HCT116 (cell line): ENCODE results near the gene TENM4. TPM values are rescaled to one million over a fixed set of nuclear protein-coding genes. Genes with fewer than 3 reads are reported as not detected.

Experiments used
- ATAC-seq: fragments of 200-7000 bp; cut with Tn5 transposase; 2 replicates; pipeline ENCODE4 v1.9.1; 2020; ENCODE audit warnings: mild to moderate bottlenecking, moderate library complexity
- BruUV-seq: library from RNA; stranded (reverse); fragments of 400-500 nt; replicated peaks from 2 replicates; lab custom pipeline; 2021; lab: Mats Ljungman, UMichigan
- CTCF ChIA-PET: fragments of 300-600 bp; sonication (Branson Sonifier 250); formaldehyde crosslinking; loops from one replicate; lab custom pipeline; 2021; ENCODE audit warnings: antibody characterized with exemption; lab: Charles Lee
- POLR2A ChIA-PET: fragments of 300-600, 350-600 bp; sonication (Branson Sonifier 250); formaldehyde crosslinking; loops from one replicate; lab custom pipeline; 2021; ENCODE audit warnings: antibody characterized with exemption; lab: Charles Lee
- RAD21 ChIA-PET, 2 experiments: fragments of 300-600 bp; sonication (Branson Sonifier 250); formaldehyde crosslinking; loops; one replicate each; lab custom pipeline; 2023; ENCODE audit warnings: low total read pairs in 2 of 2; ENCODE audit not compliant: uncharacterized antibody in 2 of 2, unreplicated experiment in 2 of 2, low non-redundant PET in 1 of 2; lab: Charles Lee
- DNase-seq: peaks from one replicate; pipeline ENCODE4 v3.0.0-alpha.2; 2010; ENCODE audit warnings: low read depth, low spot score
- H2AFZ ChIP-seq: fragments of 200-600 bp; shearing (Covaris generic), sonication (generic); 2 replicates; pipeline ENCODE4 v1.6.1; 2017; ENCODE audit warnings: low read depth, mixed run types, mixed read lengths, antibody characterized with exemption, low read length; ENCODE audit not compliant: poor library complexity, severe bottlenecking
- H3K27ac ChIP-seq: 2 replicates; pipeline ENCODE4 v1.5.1; 2012; ENCODE audit warnings: low read depth, low read length
- H3K27me3 ChIP-seq: fragments of 200-600 bp; sonication (generic); 2 replicates; pipeline ENCODE4 v1.6.1; 2016; ENCODE audit warnings: mixed run types, low read length, mixed read lengths; ENCODE audit not compliant: insufficient read depth
- H3K36me3 ChIP-seq, 2 experiments: fragments of 200-500 bp in 1 of 2; fragments of 200-600 bp in 1 of 2; sonication (Bioruptor generic) in 1 of 2; sonication (generic) in 1 of 2; 2 replicates each; pipeline versions ENCODE4 v1.5.1 to v1.6.1; 2014 to 2016; ENCODE audit warnings: low read length in 2 of 2, inconsistent platforms in 1 of 2, mixed read lengths in 1 of 2, mixed run types in 1 of 2; ENCODE audit not compliant: insufficient read depth in 2 of 2, control insufficient read depth in 1 of 2
- H3K4me1 ChIP-seq, 2 experiments: fragments of 200-600 bp in 1 of 2; sonication (generic) in 1 of 2; 2 replicates each; pipeline versions ENCODE4 v1.5.1 to v1.6.1; 2012 to 2017; ENCODE audit warnings: low read length in 2 of 2, inconsistent platforms in 1 of 2, mild to moderate bottlenecking in 1 of 2, mixed read lengths in 1 of 2, mixed run types in 1 of 2, moderate library complexity in 1 of 2; ENCODE audit not compliant: insufficient read depth in 2 of 2, control insufficient read depth in 1 of 2
- H3K4me2 ChIP-seq: fragments of 200-600 bp; sonication (generic); 2 replicates; pipeline ENCODE4 v1.6.1; 2017; ENCODE audit warnings: mixed run types, low read length, mixed read lengths
- H3K4me3 ChIP-seq, 2 experiments: fragments of 200-600 bp in 1 of 2; sonication (generic) in 1 of 2; replicated peaks in 1 of 2; 2 replicates each; pipeline ENCODE4 v1.5.1; 2011 to 2016; ENCODE audit warnings: low read length in 2 of 2, control low read depth in 1 of 2, low read depth in 1 of 2, mild to moderate bottlenecking in 1 of 2, mixed read lengths in 1 of 2, mixed run types in 1 of 2
- H3K79me2 ChIP-seq: fragments of 200-600 bp; sonication (generic); 2 replicates; pipeline ENCODE4 v1.6.1; 2017; ENCODE audit warnings: mild to moderate bottlenecking, mixed run types, low read length, moderate library complexity, mixed read lengths; ENCODE audit not compliant: insufficient read depth
- H3K9ac ChIP-seq: fragments of 200-600 bp; sonication (generic); 2 replicates; pipeline ENCODE4 v1.6.1; 2016; ENCODE audit warnings: low read length, mixed read lengths
- H3K9me2 ChIP-seq: fragments of 200-600 bp; sonication (generic), shearing (Covaris generic); 2 replicates; pipeline ENCODE4 v1.6.1; 2017; ENCODE audit warnings: mixed run types, mild to moderate bottlenecking, moderate library complexity; ENCODE audit not compliant: insufficient read depth
- H3K9me3 ChIP-seq, 2 experiments: fragments of 200-500 bp in 1 of 2; fragments of 200-600 bp in 1 of 2; sonication (Bioruptor generic) in 1 of 2; sonication (generic) in 1 of 2; 2 replicates each; pipeline ENCODE4 v1.6.1; 2014 to 2017; ENCODE audit warnings: low read length in 2 of 2, mixed read lengths in 2 of 2, inconsistent platforms in 1 of 2, low read depth in 1 of 2, mild to moderate bottlenecking in 1 of 2, mixed run types in 1 of 2, moderate library complexity in 1 of 2; ENCODE audit not compliant: control insufficient read depth in 1 of 2, insufficient read depth in 1 of 2
- H4K20me1 ChIP-seq: fragments of 200-600 bp; sonication (generic), shearing (Covaris generic); 2 replicates; pipeline ENCODE4 v1.6.1; 2017; ENCODE audit warnings: mixed run types, mild to moderate bottlenecking, moderate library complexity; ENCODE audit not compliant: insufficient read depth
- ATF3 ChIP-seq: IDR thresholded peaks from 2 replicates; pipeline ENCODE4 v1.6.1; 2012
- CBX3 ChIP-seq: IDR thresholded peaks from 2 replicates; pipeline ENCODE4 v1.6.1; 2012; ENCODE audit warnings: low read depth
- CEBPB ChIP-seq: IDR thresholded peaks from 2 replicates; pipeline ENCODE4 v1.6.1; 2012; ENCODE audit warnings: low read depth
- CTCF ChIP-seq, 3 experiments: fragments of 200-600 bp in 1 of 3; sonication (generic) in 1 of 3; IDR thresholded peaks in 2 of 3; conservative IDR thresholded peaks in 1 of 3; 2 replicates each; pipeline ENCODE4 v1.5.1; 2012 to 2017; ENCODE audit warnings: low read depth in 2 of 3, low read length in 2 of 3, antibody characterized with exemption in 1 of 3, borderline replicate concordance in 1 of 3, control low read depth in 1 of 3, mild to moderate bottlenecking in 1 of 3, mixed read lengths in 1 of 3, mixed run types in 1 of 3, moderate library complexity in 1 of 3; ENCODE audit not compliant: insufficient read depth in 1 of 3
- FOSL1 ChIP-seq: IDR thresholded peaks from 2 replicates; pipeline ENCODE4 v1.6.1; 2012; ENCODE audit warnings: low read depth
- POLR2AphosphoS5 ChIP-seq: IDR thresholded peaks from 2 replicates; pipeline ENCODE4 v1.6.1; 2011; ENCODE audit warnings: mild to moderate bottlenecking, low read depth, low read length, moderate library complexity
- RAD21 ChIP-seq: IDR thresholded peaks from 2 replicates; pipeline ENCODE4 v1.6.1; 2012; ENCODE audit warnings: low read depth, mild to moderate bottlenecking
- REST ChIP-seq: IDR thresholded peaks from 2 replicates; pipeline ENCODE4 v1.6.1; 2012; ENCODE audit warnings: low read depth
- SIN3A ChIP-seq: IDR thresholded peaks from 2 replicates; pipeline ENCODE4 v1.6.1; 2012; ENCODE audit warnings: low read depth
- SRF ChIP-seq: IDR thresholded peaks from 2 replicates; pipeline ENCODE4 v1.6.1; 2012; ENCODE audit warnings: low read depth
- TCF7L2 ChIP-seq: IDR thresholded peaks from 2 replicates; pipeline ENCODE4 v1.7.0; 2011; ENCODE audit warnings: borderline replicate concordance, inconsistent platforms; ENCODE audit not compliant: insufficient read depth, insufficient read length; ENCODE audit errors: extremely low read depth
- YY1 ChIP-seq: IDR thresholded peaks from 2 replicates; pipeline ENCODE4 v1.6.1; 2011; ENCODE audit warnings: low read length, low read depth, moderate library complexity, mild to moderate bottlenecking; ENCODE audit not compliant: insufficient replicate concordance; ENCODE audit errors: extremely low read depth
- ZFX ChIP-seq: fragments of 450-650 bp; IDR thresholded peaks from 2 replicates; pipeline ENCODE4 v1.6.1; 2017
- intact Hi-C: fragments of 100-400 bp; cut with micrococcal nuclease; formaldehyde crosslinking; loops from 2 replicates; pipeline ENCODE4 v1.10.0; 2022
- total RNA-seq: library from RNA; stranded (reverse); gene quantifications from one replicate; pipeline ENCODE4 v1.2.1, GENCODE V29; 2021; ENCODE audit not compliant: unreplicated experiment

TENM4 gene
- total RNA-seq, 1 experiment from 2014 or later = 0.05 TPM

- RAD21 ChIA-PET = no interaction called here
- Histone ChIP-seq H3K9me2 (no peaks in the 10 kb centered on the region), H3K36me3 (no peaks in the 10 kb centered on the region), H3K4me1 (no peaks in the 10 kb centered on the region), H3K9ac (no peak overlapping the region), H3K27ac (no peak overlapping the region), H4K20me1 (no peaks in the 10 kb centered on the region), H3K79me2 (no peaks in the 10 kb centered on the region), H3K4me2 (no peak overlapping the region), H3K9me3 (no peaks in the 10 kb centered on the region), H2AFZ (no peak overlapping the region), H3K4me3 (no peak overlapping the region), H3K27me3 (no peaks in the 10 kb centered on the region)
- intact Hi-C loops = no loop called here
- no TSS peak for BruUV-seq
- CTCF ChIA-PET = no interaction called here
- no peak for TF ChIP-seq TCF7L2
- POLR2A ChIA-PET = no interaction called here
- ATAC-seq (no peak), DNase-seq (no peak)
These were observed 32.1 kb upstream of the TENM4 start for GRCh38 chr11:79472819-79473529.

- ChIA-PET CTCF (no interaction called here), RAD21 (no interaction called here), POLR2A (no interaction called here)
- Histone ChIP-seq H2AFZ (no peak overlapping the region), H3K4me3 (no peak overlapping the region), H3K79me2 (no peaks in the 10 kb centered on the region), H3K9me3 (no peaks in the 10 kb centered on the region), H4K20me1 (no peaks in the 10 kb centered on the region), H3K4me2 (no peak overlapping the region), H3K27me3 (no peaks in the 10 kb centered on the region), H3K27ac (no peak overlapping the region), H3K36me3 (no peaks in the 10 kb centered on the region), H3K9me2 (no peaks in the 10 kb centered on the region), H3K4me1 (no peaks in the 10 kb centered on the region), H3K9ac (no peak overlapping the region)
- ATAC-seq (no peak), DNase-seq (no peak)
- no TSS peak for BruUV-seq
- intact Hi-C loops = no loop called here
- TF ChIP-seq RAD21 (no peak), TCF7L2 (no peak), ZFX (no peak), YY1 (no peak), CBX3 (no peak), SRF (no peak), ATF3 (no peak), FOSL1 (no peak), CEBPB (no peak), REST (no peak), SIN3A (no peak), CTCF (IDR thresholded peaks at IDR 0.05 in 2 of 3, conservative IDR thresholded peaks at IDR 0.05 in 1 of 3; ENCODE audit: borderline replicate concordance in 1 of 3, insufficient read depth in 1 of 3, low read depth in 2 of 3, low read length in 2 of 3) (no peak), POLR2AphosphoS5 (no peak)
These were observed 30.4 kb upstream of the TENM4 start for GRCh38 chr11:79471071-79471844.
